IMR-90 (cell line): ENCODE data around the gene GALNT17.

Experiments used
- CEBPB ChIP-seq: IDR thresholded peaks from 2 replicates; pipeline ENCODE4 v1.6.1; 2012; ENCODE audit warnings: low read depth, low read length, improper control_type of control experiment
- CHD1 ChIP-seq: IDR thresholded peaks from 2 replicates; pipeline ENCODE4 v1.6.1; 2012; ENCODE audit warnings: low read depth, low read length, improper control_type of control experiment
- MXI1 ChIP-seq: IDR thresholded peaks from 2 replicates; pipeline ENCODE4 v1.6.1; 2012; ENCODE audit warnings: low read depth, mild to moderate bottlenecking, low read length, moderate library complexity, borderline replicate concordance
- POLR2A ChIP-seq: IDR thresholded peaks from 2 replicates; pipeline ENCODE4 v1.6.1; 2012; ENCODE audit warnings: mild to moderate bottlenecking, low read depth, low read length
- RCOR1 ChIP-seq: IDR thresholded peaks from 2 replicates; pipeline ENCODE4 v1.6.1; 2012; ENCODE audit warnings: mild to moderate bottlenecking, low read length, improper control_type of control experiment; ENCODE audit not compliant: insufficient replicate concordance
- RFX5 ChIP-seq: IDR thresholded peaks from 2 replicates; pipeline ENCODE4 v1.8.0; 2012; ENCODE audit warnings: low read depth, mild to moderate bottlenecking, low read length, moderate library complexity
- SMC3 ChIP-seq: fragments of 150-350 bp; IDR thresholded peaks from 2 replicates; pipeline ENCODE4 v1.6.1; 2016; ENCODE audit warnings: low read depth, mild to moderate bottlenecking, antibody characterized with exemption, low read length, moderate library complexity
- TF ChIP-seq, protein P1 (sequence below): conservative IDR thresholded peaks from 2 replicates; pipeline ENCODE4 v1.5.1; 2012; ENCODE audit warnings: mild to moderate bottlenecking, low read depth, low read length, improper control_type of control experiment
- TF ChIP-seq, protein P2 (sequence below): fragments of 150-350 bp; IDR thresholded peaks from 2 replicates; pipeline ENCODE4 v1.6.1; 2017; ENCODE audit warnings: mild to moderate bottlenecking, antibody characterized with exemption, low read length, low read depth

DNA sequence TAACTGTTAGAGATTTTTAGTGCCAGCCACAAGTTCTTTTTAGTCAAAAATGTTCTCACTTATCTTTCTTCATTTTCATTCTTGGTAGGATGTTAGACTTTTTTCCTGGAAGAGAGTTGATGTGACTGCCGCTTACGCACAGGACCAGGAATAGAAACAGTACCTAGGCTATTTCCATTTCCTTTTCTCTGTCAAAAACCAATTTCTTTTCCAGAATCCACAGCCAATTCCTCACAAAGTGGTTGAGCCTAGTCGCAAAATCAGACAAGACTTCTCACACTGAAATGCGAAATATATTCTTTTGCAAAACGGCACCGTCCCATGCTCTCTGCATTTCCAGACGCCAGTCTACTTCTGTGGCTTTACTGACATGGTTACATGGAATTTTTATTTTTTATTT lies 394.2 kb downstream of the GALNT17 start:
- TF ChIP-seq, protein P1, sequence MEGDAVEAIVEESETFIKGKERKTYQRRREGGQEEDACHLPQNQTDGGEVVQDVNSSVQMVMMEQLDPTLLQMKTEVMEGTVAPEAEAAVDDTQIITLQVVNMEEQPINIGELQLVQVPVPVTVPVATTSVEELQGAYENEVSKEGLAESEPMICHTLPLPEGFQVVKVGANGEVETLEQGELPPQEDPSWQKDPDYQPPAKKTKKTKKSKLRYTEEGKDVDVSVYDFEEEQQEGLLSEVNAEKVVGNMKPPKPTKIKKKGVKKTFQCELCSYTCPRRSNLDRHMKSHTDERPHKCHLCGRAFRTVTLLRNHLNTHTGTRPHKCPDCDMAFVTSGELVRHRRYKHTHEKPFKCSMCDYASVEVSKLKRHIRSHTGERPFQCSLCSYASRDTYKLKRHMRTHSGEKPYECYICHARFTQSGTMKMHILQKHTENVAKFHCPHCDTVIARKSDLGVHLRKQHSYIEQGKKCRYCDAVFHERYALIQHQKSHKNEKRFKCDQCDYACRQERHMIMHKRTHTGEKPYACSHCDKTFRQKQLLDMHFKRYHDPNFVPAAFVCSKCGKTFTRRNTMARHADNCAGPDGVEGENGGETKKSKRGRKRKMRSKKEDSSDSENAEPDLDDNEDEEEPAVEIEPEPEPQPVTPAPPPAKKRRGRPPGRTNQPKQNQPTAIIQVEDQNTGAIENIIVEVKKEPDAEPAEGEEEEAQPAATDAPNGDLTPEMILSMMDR = no peak
- TF ChIP-seq MXI1 (no peak), POLR2A (no peak), SMC3 (no peak), RFX5 (no peak), CHD1 (no peak), RCOR1 (no peak), CEBPB (no peak)
- TF ChIP-seq, protein P2, sequence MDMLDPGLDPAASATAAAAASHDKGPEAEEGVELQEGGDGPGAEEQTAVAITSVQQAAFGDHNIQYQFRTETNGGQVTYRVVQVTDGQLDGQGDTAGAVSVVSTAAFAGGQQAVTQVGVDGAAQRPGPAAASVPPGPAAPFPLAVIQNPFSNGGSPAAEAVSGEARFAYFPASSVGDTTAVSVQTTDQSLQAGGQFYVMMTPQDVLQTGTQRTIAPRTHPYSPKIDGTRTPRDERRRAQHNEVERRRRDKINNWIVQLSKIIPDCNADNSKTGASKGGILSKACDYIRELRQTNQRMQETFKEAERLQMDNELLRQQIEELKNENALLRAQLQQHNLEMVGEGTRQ = no peak
